Fibroblast of villous mesenchyme (primary cell): Measurements from ENCODE around the gene IGF1R. TPM values are rescaled to one million over a fixed set of nuclear protein-coding genes. Genes with fewer than 3 reads are reported as not detected.
"Not testable (repeated sequence)": the region's sequence is repeated elsewhere in the genome, so short reads cannot be mapped to it uniquely, and the experiment has no call there.

Source experiments
- DNase-seq: peaks from one replicate; pipeline ENCODE4 v3.0.0-alpha.2; 2010; ENCODE audit warnings: low read depth
- H3K4me3 ChIP-seq: 2 replicates; pipeline ENCODE4 v1.5.1; 2011; ENCODE audit warnings: low read depth, mild to moderate bottlenecking, low read length
- total RNA-seq: library from RNA; depleted of rRNA; stranded (reverse); fragments of >200 nt; gene quantifications from 2 replicates; pipeline ENCODE4 v1.2.3, GENCODE V29; 2012
- TF ChIP-seq, protein P1 (sequence below): IDR thresholded peaks from 2 replicates; pipeline ENCODE4 v1.5.1; 2012; ENCODE audit warnings: low read depth, mild to moderate bottlenecking, low read length; ENCODE audit not compliant: insufficient read depth

IGF1R gene
- total RNA-seq, 1 donor = 19.4 TPM

GRCh38 chr15:98959640-98960007, 311.3 kb downstream of the IGF1R start:
- no peak for DNase-seq
- TF ChIP-seq, protein P1, sequence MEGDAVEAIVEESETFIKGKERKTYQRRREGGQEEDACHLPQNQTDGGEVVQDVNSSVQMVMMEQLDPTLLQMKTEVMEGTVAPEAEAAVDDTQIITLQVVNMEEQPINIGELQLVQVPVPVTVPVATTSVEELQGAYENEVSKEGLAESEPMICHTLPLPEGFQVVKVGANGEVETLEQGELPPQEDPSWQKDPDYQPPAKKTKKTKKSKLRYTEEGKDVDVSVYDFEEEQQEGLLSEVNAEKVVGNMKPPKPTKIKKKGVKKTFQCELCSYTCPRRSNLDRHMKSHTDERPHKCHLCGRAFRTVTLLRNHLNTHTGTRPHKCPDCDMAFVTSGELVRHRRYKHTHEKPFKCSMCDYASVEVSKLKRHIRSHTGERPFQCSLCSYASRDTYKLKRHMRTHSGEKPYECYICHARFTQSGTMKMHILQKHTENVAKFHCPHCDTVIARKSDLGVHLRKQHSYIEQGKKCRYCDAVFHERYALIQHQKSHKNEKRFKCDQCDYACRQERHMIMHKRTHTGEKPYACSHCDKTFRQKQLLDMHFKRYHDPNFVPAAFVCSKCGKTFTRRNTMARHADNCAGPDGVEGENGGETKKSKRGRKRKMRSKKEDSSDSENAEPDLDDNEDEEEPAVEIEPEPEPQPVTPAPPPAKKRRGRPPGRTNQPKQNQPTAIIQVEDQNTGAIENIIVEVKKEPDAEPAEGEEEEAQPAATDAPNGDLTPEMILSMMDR = no peak
- no peak overlapping the region for H3K4me3 ChIP-seq

DNA sequence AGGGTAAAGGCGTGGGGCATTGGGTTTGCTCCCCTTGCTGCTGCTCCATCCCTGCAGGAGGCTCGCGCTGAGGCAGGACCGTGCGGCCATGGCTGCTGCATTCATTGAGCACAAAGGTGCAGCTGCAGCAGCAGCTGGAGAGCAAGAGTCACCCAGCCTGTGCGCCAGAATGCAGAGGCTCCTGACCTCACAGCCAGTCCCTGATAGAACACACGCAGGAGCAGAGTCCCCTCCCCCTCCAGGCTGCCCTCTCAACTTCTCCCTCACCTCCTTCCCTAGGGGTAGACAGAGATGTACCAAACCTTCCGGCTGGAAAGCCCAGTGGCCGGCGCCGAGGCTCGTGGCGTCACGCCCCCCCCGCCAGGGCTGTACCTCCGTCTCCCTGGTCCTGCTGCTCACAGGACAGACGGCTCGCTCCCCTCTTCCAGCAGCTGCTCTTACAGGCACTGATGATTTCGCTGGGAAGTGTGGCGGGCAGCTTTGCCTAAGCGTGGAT, 312.3 kb downstream of the IGF1R start:
- TF ChIP-seq, protein P1 = no peak
- no peak overlapping the region for H3K4me3 ChIP-seq
- no peak for DNase-seq

DNA sequence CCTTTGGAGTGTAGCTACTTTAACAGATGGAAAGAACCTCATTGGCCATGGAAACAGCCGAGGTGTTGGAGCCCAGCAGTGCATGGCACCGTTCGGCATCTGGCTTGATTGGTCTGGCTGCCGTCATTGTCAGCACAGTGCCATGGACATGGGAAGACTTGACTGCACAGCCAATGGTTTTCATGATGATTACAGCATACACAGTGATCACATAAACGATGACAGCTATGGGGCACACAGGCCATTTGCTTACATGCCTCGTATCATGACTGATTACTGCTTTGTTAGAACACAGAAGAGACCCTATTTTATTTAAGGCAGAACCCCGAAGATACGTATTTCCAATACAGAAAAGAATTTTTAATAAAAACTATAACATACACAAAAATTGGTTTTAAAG, 315.1 kb downstream of the IGF1R start:
- no peak for DNase-seq
- TF ChIP-seq, protein P1 = no peak
- H3K4me3 ChIP-seq = no peak overlapping the region

DNA sequence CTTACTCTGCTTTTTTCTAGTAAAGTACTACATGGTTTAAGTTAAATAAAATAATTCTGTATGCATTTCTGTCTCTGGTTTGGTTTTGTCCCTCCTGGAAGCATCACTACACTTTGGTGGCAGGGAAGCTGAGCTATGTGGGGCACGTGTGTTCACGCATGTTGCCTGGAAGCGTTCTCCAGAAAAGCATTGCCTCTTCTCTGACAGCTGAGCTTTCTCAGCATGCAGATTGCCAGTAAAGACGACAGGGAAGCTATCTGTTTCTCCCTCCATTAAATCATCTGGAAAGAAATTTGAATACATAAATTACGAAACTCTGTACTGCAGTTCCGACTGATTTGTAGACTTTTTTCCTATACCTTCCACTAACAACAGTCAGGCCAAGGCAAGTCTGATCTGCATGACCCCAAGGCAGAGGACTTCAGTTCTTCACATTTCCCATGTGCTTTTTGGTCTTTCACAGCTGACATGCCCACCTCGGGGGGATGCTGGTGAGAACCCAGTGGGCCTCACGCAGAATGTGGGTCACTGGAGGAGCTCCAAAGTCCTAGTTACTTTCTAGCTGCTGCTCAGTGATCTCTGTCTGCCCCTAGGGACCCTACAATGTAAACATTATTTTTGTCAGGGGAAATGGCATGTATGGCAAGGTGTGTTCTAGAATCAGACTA, 316.3 kb downstream of the IGF1R start:
- TF ChIP-seq, protein P1 = no peak
- no peak for DNase-seq
- H3K4me3 ChIP-seq = no peak overlapping the region

DNA sequence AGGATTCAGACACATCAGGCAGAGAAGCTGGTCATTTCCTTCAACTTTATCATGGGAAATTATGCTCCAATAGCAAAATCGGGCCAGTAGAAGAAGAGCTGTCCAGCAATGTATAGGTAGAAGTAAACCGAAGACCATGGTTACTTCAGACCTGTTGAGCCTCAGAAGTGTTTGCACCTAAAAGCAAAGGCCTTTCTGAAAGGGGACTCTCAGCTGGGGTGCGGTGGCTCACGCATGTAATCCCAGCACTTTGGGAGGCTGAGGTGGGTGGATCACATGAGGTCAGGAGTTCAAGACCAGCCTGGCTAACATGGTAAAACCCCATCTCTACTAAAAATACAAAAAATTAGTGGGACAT, 316.8 kb downstream of the IGF1R start:
- not testable (repeated sequence) for DNase-seq

GRCh38 chr15:98965597-98965996, 317.3 kb downstream of the IGF1R start:
- TF ChIP-seq, protein P1 = no peak
- DNase-seq = no peak
- no peak overlapping the region for H3K4me3 ChIP-seq

More for the DNA sequence above, 316.8 kb downstream of the IGF1R start:
- not testable (repeated sequence) for H3K4me3 ChIP-seq

GRCh38 chr15:98966091-98966787, 317.9 kb downstream of the IGF1R start:
- H3K4me3 ChIP-seq = no peak overlapping the region
- DNase-seq = no peak
- TF ChIP-seq, protein P1 = no peak
